GM12875 (cell line): ENCODE data around the gene GLRX.

Experiments
- H3K4me3 ChIP-seq: one replicate; pipeline ENCODE4 v1.5.1; 2011; ENCODE audit warnings: low read depth, low read length, control low read depth
- CTCF ChIP-seq: IDR thresholded peaks from 2 replicates; pipeline ENCODE4 v1.5.1; 2011; ENCODE audit warnings: low read depth, mild to moderate bottlenecking, control low read depth, inconsistent platforms, low read length, moderate library complexity, borderline replicate concordance; ENCODE audit not compliant: insufficient read depth

GLRX gene

DNA sequence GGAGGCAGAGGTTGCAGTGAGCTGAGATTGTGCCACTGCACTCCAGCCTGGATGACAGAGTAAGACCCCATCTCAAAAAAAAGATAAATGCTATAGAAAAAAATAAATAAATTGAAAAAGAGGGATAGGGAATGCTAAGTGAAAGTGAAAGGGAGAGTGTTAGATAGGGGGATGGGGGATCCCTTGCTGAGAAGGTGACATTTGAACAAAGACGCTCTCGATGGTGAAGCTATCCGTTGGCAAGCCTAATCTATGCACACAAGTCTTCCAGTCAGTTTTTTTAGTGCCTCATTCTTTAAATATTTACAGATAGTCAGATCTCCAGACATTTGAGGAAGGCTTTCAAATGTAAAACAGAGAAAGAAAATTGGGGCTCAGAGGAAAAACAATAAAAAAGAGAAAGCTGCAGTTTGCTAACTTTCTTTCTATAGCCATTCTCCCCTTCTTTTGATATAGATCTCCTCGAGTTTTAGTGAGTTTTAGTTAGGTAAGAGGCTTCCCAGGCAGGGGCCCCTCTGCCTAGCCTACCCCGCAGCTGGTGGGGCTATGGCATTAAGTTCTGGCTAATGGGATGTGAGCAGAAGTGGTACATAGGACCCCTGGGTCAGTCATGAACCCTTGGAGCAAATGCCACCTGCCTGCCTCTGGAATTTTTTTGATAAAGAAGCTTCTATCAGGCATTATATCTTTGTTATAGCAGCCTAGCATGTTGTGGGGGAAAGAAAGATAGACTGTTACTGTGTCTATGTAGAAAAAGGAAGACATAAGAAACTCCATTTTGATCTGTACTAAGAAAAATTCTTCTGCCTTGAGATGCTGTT, 12.0 kb downstream of the GLRX start:
- no peak for TF ChIP-seq CTCF
- H3K4me3 ChIP-seq: no peak overlapping the region

DNA sequence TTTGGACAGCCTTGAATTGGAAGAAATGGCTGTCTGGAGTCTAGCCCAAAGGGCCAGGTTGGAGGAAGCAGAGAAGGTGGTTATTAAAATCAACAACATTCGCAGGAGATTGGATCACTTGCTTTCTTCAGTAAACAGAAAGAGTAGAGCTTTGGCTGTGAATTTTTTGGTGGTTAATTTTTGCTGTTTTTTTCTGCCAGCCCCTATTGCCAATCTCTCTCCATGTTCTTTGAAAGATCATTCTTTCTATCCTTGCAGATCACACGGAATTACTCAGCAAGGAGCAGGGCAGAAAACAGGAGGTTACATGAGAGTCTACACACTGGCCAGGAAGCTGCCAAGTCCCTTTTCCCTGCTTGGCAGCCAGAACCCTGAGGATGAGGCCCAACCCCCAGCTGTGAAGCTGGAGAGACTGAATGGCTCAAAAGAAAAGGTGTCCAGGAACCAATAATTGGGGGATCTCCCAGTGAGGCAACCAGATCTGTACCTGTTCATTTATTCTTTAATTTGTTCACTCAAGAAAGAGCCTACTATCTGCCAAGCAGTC, 13.0 kb downstream of the GLRX start:
- H3K4me3 ChIP-seq: no peak overlapping the region
- no peak for TF ChIP-seq CTCF

DNA sequence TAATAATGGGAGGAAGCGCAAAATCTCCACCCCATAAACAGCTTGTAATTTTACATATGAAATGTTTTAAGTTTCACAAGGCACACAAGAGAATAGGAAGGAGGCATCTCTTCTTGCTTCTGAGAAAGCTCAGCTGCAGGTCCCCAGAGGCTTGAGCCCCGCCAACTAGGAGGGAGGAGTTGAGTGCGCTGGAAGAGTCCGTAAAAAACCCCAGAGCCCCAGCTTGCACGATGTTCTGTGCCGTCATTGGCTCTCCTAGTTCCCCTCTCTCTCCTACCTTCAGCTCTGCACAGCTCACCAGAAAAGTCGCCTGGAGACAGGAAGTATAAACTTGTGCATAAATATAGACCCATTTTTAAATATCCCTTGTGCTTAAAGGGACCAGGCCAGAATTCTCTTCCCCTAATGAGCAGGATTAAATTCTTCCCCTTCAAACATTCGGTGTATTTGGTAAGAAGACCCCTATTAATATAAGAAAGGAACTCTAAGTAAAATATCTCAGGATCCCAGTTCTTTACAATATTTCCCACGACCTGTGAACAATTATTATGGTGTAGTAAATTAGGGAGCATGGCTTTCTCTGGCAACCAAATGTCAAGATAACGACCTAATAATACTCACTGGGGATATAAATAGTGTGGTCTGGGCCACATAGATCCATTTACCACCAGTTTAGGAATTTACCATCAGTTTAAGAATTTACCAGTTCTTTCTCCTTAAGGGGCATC, 13.7 kb downstream of the GLRX start:
- TF ChIP-seq CTCF: no peak
- peak overlapping the region; percentile 17 for H3K4me3 ChIP-seq

DNA sequence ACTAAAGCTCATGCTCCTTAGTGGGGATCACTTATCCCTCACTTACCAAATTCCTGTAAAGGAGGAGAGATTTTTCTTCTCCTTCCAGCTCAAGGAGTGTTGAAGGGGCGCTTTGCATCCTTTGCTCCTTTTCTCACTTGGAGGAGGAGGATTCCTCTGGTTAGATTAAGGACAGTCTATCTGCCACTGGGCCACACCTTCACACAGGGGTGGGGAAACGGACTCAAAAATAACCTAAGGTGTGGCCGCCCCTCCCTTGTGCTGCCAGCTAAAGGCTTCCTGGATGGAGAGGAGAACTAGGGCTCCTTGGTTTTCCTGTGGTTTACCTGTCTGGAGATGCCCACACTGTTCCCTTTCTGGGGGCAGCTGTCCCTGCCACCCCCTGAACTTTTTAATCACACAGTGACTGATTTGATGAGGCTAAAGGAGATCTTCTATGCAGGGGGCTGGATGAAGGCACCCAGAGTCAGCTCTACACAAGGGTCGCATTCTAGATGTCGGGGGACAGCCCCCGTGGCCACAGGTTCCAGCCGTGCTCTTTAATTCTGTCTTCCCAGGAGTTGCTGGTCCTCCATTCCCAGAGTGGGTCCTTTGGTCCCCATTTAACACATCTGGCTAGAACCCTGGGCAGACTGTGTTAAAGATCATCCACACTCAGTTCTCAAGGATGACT, 14.4 kb downstream of the GLRX start:
- H3K4me3 ChIP-seq: peak overlapping the region; percentile 17
- TF ChIP-seq CTCF: no peak

DNA sequence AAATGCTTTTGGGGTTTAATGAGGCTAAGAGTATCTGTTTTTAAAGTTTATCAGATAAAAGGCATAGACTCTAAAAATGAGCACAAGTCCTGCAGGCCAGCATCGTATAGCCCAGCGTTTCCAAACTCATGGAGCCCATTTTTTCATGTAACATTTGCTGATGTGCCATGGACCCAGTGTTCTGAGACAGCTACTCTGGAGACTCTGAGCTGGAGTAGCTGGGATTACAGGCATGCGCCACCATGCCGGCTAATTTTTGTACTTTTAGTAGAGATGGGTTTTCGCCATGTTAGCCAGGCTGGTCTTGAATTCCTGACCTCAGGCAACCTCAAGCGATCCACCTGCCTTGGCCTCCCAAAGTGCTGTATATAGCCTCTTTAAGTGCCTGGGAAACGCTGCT, 15.8 kb downstream of the GLRX start:
- TF ChIP-seq CTCF: no peak
- H3K4me3 ChIP-seq: no peak overlapping the region

DNA sequence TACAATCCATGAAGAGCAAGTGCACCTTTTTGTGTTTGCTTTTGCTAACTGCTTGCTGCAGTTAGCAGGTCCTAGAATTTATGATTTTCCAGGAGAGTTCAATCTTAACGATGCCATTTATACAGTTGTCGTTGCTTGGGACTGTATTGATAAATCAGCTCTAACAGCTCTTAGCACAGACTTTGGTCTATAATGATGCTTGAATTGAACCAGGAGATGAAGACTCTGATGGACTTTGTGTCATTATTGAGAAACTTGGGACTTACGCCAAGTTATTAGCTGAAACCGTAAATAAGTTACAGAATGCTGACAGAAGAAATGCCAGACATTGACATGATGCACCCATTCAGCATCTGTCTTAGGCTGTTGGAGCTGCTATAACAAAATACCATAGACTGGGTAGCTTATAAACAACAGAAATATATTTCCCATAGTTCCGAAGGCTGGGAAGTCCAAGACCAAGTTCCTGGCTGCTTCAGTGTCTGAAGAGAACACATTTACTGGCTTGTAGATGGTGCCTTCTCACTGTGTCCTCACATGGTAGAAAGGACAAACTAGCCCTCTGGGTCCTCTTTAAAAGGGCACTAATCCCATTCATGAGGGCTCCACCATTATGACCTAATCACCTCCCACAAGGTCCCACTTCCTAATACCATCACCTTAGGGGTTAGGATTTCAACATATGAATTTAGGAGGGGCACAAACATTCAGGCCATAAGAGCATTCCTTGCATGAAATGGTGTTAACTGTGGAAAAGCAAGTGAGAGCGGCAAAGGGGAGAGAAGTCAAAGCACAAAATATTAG, 17.6 kb downstream of the GLRX start:
- no peak for TF ChIP-seq CTCF
- H3K4me3 ChIP-seq: no peak overlapping the region
